ENCODE measurements around the gene CALML3. TPM values are rescaled to one million over a fixed set of nuclear protein-coding genes. Genes with fewer than 3 reads are reported as not detected.
"Not testable (repeated sequence)": the region's sequence is repeated elsewhere in the genome, so short reads cannot be mapped to it uniquely, and the experiment has no call there.

The CALML3 gene
- total RNA-seq (2013; cell fraction: nucleolus; rRNA removed), result not detected in 2 replicates
- total RNA-seq (2014; rRNA removed) (not detected in 2 replicates), total RNA-seq (2014; rRNA removed; fragmentation: Illumina TruSeq; extraction: Trizol) (not detected in 2 replicates), total RNA-seq (2021) (not detected in 2 replicates), polyA plus RNA-seq (2011; rRNA removed) (not detected in 2 replicates), polyA plus RNA-seq (2014; fragmentation: Illumina TruSeq; extraction: Trizol) (not detected in 2 replicates), polyA plus RNA-seq (2014; fragmentation: Nextera tagmentation; extraction: Ambion mirVana) (not detected), polyA plus RNA-seq (2014; rRNA removed) (not detected in 2 replicates), polyA plus RNA-seq (2016; fragmentation: Nextera tagmentation; extraction: Ambion mirVana) (not detected), polyA minus RNA-seq (2011; rRNA and poly(A)+ RNA removed) (not detected in 2 replicates), Bru-seq, nascent RNA (not detected), BruChase-seq, experiment 1, labeled RNA remaining after a 6-hour chase (not detected), BruChase-seq, experiment 2, labeled RNA remaining after a 2-hour chase (not detected)
- polyA plus RNA-seq (2011; ENCODE audit: low read depth), result not detected
- not detected in 2 replicates for polyA plus RNA-seq (2011; cell fraction: cytosol; rRNA removed)
- polyA plus RNA-seq (2011; cell fraction: nucleus; rRNA removed), result not detected in 2 replicates
- polyA plus RNA-seq (2012), result not detected in 2 replicates
- polyA minus RNA-seq (2011; cell fraction: cytosol; rRNA and poly(A)+ RNA removed), result not detected in 2 replicates
- not detected in 2 replicates for polyA minus RNA-seq (2011; cell fraction: nucleus; rRNA and poly(A)+ RNA removed)
- long read RNA-seq, experiment 1, result 0 reads
- long read RNA-seq, experiment 2, result 0 reads

DNA sequence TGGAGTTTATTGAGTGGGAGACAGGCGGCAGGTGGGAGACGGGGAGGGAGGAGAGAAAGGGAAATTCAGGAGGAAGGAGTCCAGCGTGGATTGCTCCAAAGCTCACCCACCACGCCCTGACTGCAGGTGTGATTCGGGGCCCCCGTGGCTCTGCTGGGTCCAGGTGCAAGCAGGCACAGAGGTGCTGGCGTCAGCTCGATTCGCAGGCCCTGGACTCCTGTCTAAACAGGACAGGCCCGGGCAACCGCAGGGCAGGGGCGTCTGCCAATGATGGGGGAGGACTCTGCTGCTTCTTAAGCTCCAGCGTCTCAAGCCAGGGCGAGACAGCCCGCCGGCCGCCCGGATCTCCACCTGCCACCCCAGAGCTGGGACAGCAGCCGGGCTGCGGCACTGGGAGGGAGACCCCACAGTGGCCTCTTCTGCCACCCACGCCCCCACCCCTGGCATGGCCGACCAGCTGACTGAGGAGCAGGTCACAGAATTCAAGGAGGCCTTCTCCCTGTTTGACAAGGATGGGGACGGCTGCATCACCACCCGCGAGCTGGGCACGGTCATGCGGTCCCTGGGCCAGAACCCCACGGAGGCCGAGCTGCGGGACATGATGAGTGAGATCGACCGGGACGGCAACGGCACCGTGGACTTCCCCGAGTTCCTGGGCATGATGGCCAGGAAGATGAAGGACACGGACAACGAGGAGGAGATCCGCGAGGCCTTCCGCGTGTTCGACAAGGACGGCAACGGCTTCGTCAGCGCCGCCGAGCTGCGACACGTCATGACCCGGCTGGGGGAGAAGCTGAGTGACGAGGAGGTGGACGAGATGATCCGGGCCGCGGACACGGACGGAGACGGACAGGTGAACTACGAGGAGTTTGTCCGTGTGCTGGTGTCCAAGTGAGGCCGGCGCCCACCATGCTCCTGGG, at the start of gene CALML3:
Gene CALML3, plus strand, starts transcription at position 321 of the 920 bp plus-strand sequence. Its CDS starts 125 bp downstream, at position 446.
- no TSS peak for BruUV-seq (replicated peaks)
- Histone ChIP-seq H3K27ac (ENCODE audit: control insufficient read depth, insufficient read depth) (no peak within 1 kb of the TSS), H3K4me1 (ENCODE audit: control insufficient read depth, insufficient read depth, low read length) (no peaks in the 10 kb centered on the region), H3K36me3 (ENCODE audit: control insufficient read depth in 2 of 2, insufficient read depth in 2 of 2, low read length in 1 of 2) (no peaks in the 10 kb centered on the region), H3K27me3 (replicated peaks in 1 of 2; ENCODE audit: control insufficient read depth in 2 of 2, insufficient read depth in 2 of 2, low read length in 1 of 2) (peaks cover 3 to 5% of the 10 kb centered on the region in 2 experiments; a peak in 3 of 4 replicates), H3K4me2 (ENCODE audit: control insufficient read depth, insufficient read depth) (no peak within 1 kb of the TSS), H4K20me1 (ENCODE audit: control insufficient read depth, insufficient read depth) (no peaks in the 10 kb centered on the region), H3K9me3 (replicated peaks; ENCODE audit: control insufficient read depth, insufficient read depth, low read length) (no peaks in the 10 kb centered on the region), H3K79me2 (ENCODE audit: control insufficient read depth, insufficient read depth, low read length) (no peaks in the 10 kb centered on the region), H3K4me3 (no peak within 1 kb of the TSS), H3K9ac (ENCODE audit: control insufficient read depth, insufficient read depth, low read length) (no peak within 1 kb of the TSS), H2AFZ (ENCODE audit: control insufficient read depth, low read depth, low read length) (no peak within 1 kb of the TSS)
- 66% methylated on average over 52 of the region's 64 CpGs for WGBS (ENCODE audit: insufficient coverage, insufficient replicate concordance, low lambda C conversion rate, missing lambda C conversion rate)
- intact Hi-C loops (cut with micrococcal nuclease; ENCODE audit: unreplicated experiment), result no loop called here
- FAIRE-seq, result no peak
- no peak for DNase-seq (ENCODE audit: low read depth, low spot score)
- SMC1A ChIA-PET (ENCODE audit: uncharacterized antibody, unreplicated experiment), result no interaction called here
- in situ Hi-C loops (cut with MboI), result no loop called here
- CTCF ChIA-PET, result no interaction called here
- POLR2A ChIA-PET, result no interaction called here
- RAD21 ChIA-PET (ENCODE audit: unreplicated experiment), result no interaction called here
- no peak for TF ChIP-seq MTA2 (IDR thresholded peaks at IDR 0.05; ENCODE audit: low read depth)
- TF ChIP-seq NFIC (IDR thresholded peaks at IDR 0.05; ENCODE audit: low read depth, low read length), result no peak
- TF ChIP-seq MYB (IDR thresholded peaks at IDR 0.05; ENCODE audit: borderline replicate concordance, low read depth, low read length), result no peak
- no peak for TF ChIP-seq ETV6 (conservative IDR thresholded peaks at IDR 0.05 in 1 of 2, IDR thresholded peaks at IDR 0.05 in 1 of 2; ENCODE audit: borderline replicate concordance in 1 of 2, low read depth in 1 of 2)
- no peak for TF ChIP-seq ESRRA (IDR thresholded peaks at IDR 0.05; ENCODE audit: low read length)
- TF ChIP-seq CBX5 (IDR thresholded peaks at IDR 0.05; ENCODE audit: low read depth), result no peak
- no peak for TF ChIP-seq CEBPB (IDR thresholded peaks at IDR 0.05; ENCODE audit: borderline replicate concordance in 1 of 2, low read depth in 2 of 2, low read length in 2 of 2)
- TF ChIP-seq POU2F2 (IDR thresholded peaks at IDR 0.05; ENCODE audit: borderline replicate concordance, low read depth, low read length), result no peak
- TF ChIP-seq YY1 (IDR thresholded peaks at IDR 0.05; ENCODE audit: low read depth, low read length), result no peak
- TF ChIP-seq, protein P1, sequence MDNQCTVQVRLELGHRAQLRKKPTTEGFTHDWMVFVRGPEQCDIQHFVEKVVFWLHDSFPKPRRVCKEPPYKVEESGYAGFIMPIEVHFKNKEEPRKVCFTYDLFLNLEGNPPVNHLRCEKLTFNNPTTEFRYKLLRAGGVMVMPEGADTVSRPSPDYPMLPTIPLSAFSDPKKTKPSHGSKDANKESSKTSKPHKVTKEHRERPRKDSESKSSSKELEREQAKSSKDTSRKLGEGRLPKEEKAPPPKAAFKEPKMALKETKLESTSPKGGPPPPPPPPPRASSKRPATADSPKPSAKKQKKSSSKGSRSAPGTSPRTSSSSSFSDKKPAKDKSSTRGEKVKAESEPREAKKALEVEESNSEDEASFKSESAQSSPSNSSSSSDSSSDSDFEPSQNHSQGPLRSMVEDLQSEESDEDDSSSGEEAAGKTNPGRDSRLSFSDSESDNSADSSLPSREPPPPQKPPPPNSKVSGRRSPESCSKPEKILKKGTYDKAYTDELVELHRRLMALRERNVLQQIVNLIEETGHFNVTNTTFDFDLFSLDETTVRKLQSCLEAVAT (IDR thresholded peaks at IDR 0.05), result no peak
- TF ChIP-seq ATF7 (IDR thresholded peaks at IDR 0.05; ENCODE audit: low read depth), result no peak
- TF ChIP-seq IRF4 (IDR thresholded peaks at IDR 0.05; ENCODE audit: low read depth, low read length), result no peak
- no peak for ATAC-seq

DNA sequence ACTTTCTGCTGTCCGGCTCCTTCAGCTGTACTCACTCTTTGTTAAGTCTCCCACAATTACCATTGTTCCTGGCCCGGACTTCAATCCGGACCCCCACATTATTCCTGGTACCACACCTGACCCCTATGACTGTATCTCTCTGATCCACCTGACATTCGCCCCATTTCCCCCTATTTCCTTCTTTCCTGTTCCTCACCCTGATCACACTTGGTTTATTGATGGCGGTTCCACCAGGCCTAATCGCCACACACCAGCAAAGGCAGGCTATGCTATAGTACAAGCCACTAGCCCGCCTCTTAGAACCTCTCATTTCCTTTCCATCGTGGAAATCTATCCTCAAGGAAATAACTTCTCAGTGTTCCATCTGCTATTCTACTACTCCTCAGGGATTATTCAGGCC, 49.7 kb upstream of the CALML3 start:
- CTCF ChIA-PET; H4K20me1 ChIP-seq (ENCODE audit: control insufficient read depth, insufficient read depth); H3K79me2 ChIP-seq (ENCODE audit: control insufficient read depth, insufficient read depth, low read length); H3K4me3 ChIP-seq; H3K4me1 ChIP-seq (ENCODE audit: control insufficient read depth, insufficient read depth, low read length); POLR2A ChIA-PET; ATAC-seq; FAIRE-seq; SMC1A ChIA-PET (ENCODE audit: uncharacterized antibody, unreplicated experiment); RAD21 ChIA-PET (ENCODE audit: unreplicated experiment); H3K27me3 ChIP-seq (replicated peaks in 1 of 2; ENCODE audit: control insufficient read depth in 2 of 2, insufficient read depth in 2 of 2, low read length in 1 of 2); H3K36me3 ChIP-seq (ENCODE audit: control insufficient read depth in 2 of 2, insufficient read depth in 2 of 2, low read length in 1 of 2); H3K9ac ChIP-seq (ENCODE audit: control insufficient read depth, insufficient read depth, low read length); BruUV-seq (replicated peaks); in situ Hi-C loops (cut with MboI); H3K9me3 ChIP-seq (replicated peaks; ENCODE audit: control insufficient read depth, insufficient read depth, low read length); H2AFZ ChIP-seq (ENCODE audit: control insufficient read depth, low read depth, low read length); H3K4me2 ChIP-seq (ENCODE audit: control insufficient read depth, insufficient read depth); H3K27ac ChIP-seq (ENCODE audit: control insufficient read depth, insufficient read depth); DNase-seq (ENCODE audit: low read depth, low spot score); intact Hi-C loops (cut with micrococcal nuclease; ENCODE audit: unreplicated experiment): not testable (repeated sequence)
- WGBS (ENCODE audit: insufficient coverage, insufficient replicate concordance, low lambda C conversion rate, missing lambda C conversion rate), result 45% methylated on average over 5 of the region's 8 CpGs

All from GM12878 (cell line).